ENCODE results near the gene SLC1A2. TPM values are rescaled to one million over a fixed set of nuclear protein-coding genes. Genes with fewer than 3 reads are reported as not detected.

Gene SLC1A2
- total RNA-seq, 5 donors from 2014 or later (not counting 1 experiment from before 2014, with no cell fraction given): 0.07 to 0.19 (median 0.12) TPM

- Mint-ChIP-seq H3K4me3 (no peak overlapping the region), H3K36me3 (peaks cover 90% of the 10 kb centered on the region), H3K27me3 (no peaks in the 10 kb centered on the region), H3K27ac (peak overlapping the region; percentile 55 to 80), H3K4me1 (peaks cover 47 to 71% (median 66%) of the 10 kb centered on the region in 3 donors), H3K9me3 (peaks cover 4 to 18% (median 12%) of the 10 kb centered on the region in 3 donors)
- ChIA-PET CTCF (no interaction called here), POLR2A (interaction anchor here in 1 of 2 donors (0.7 kb wide), 1 partner anchor 38 kb away, joined by 3 read pairs; no protein-coding TSS in a partner anchor)
- no peak for ATAC-seq (replicated peaks in 1 of 4)
- H3K9me3 ChIP-seq: peaks cover 6% of the 10 kb centered on the region
- no peak for DNase-seq
- WGBS (ENCODE audit: insufficient coverage): 83% methylated on average over 1 of the region's 10 CpGs
- no peaks in the 10 kb centered on the region for H3K27me3 ChIP-seq (replicated peaks in 1 of 2; ENCODE audit: control insufficient read depth in 2 of 2, extremely low read depth in 1 of 2, insufficient read depth in 2 of 2, low read length in 1 of 2)
- H3K36me3 ChIP-seq (ENCODE audit: control insufficient read depth in 2 of 2, extremely low read depth in 1 of 2, insufficient read depth in 1 of 2, low read length in 1 of 2): peaks cover 8 to 78% of the 10 kb centered on the region in 2 donors
- no peak overlapping the region for H3K27ac ChIP-seq (ENCODE audit: low read length)
- H3K4me3 ChIP-seq (ENCODE audit: control insufficient read depth in 1 of 2, extremely low read depth in 1 of 2, low read length in 1 of 2): no peak overlapping the region
- H3K4me1 ChIP-seq (ENCODE audit: control insufficient read depth in 1 of 2, extremely low read depth in 1 of 2, insufficient read depth in 2 of 2, low read length in 2 of 2): peaks cover 0 to 5% of the 10 kb centered on the region in 2 experiments
Measured at GRCh38 chr11:35207471-35208403, 211.6 kb downstream of the SLC1A2 start.

- Mint-ChIP-seq H3K27me3 (no peaks in the 10 kb centered on the region), H3K9me3 (peaks cover 4 to 18% (median 12%) of the 10 kb centered on the region in 3 donors), H3K4me1 (peaks cover 53 to 71% (median 67%) of the 10 kb centered on the region in 3 donors), H3K36me3 (peaks cover 92% of the 10 kb centered on the region), H3K27ac (peak overlapping the region; percentile 78 to 80), H3K4me3 (no peak overlapping the region)
- 100% methylated on average over 1 of the region's 1 CpG for WGBS (ENCODE audit: insufficient coverage)
- ChIA-PET POLR2A (no interaction called here), CTCF (interaction anchor here in 1 of 2 donors (0.6 kb wide), 1 partner anchor 147 kb away, joined by 4 read pairs; no protein-coding TSS in a partner anchor)
- Histone ChIP-seq H3K4me3 (ENCODE audit: control insufficient read depth in 1 of 2, extremely low read depth in 1 of 2, low read length in 1 of 2) (no peak overlapping the region), H3K4me1 (ENCODE audit: control insufficient read depth in 1 of 2, extremely low read depth in 1 of 2, insufficient read depth in 2 of 2, low read length in 2 of 2) (peaks cover 0 to 2% of the 10 kb centered on the region in 2 experiments), H3K9me3 (peaks cover 6% of the 10 kb centered on the region), H3K27ac (ENCODE audit: low read length) (no peak overlapping the region), H3K36me3 (ENCODE audit: control insufficient read depth in 2 of 2, extremely low read depth in 1 of 2, insufficient read depth in 1 of 2, low read length in 1 of 2) (peaks cover 11 to 86% of the 10 kb centered on the region in 2 donors), H3K27me3 (replicated peaks in 1 of 2; ENCODE audit: control insufficient read depth in 2 of 2, extremely low read depth in 1 of 2, insufficient read depth in 2 of 2, low read length in 1 of 2) (no peaks in the 10 kb centered on the region)
- ATAC-seq (replicated peaks in 1 of 4) (no peak), DNase-seq (no peak)
Measured at GRCh38 chr11:35206616-35207015, 212.7 kb downstream of the SLC1A2 start.

GRCh38 chr11:35204614-35205013, 214.7 kb downstream of the SLC1A2 start:
- Mint-ChIP-seq H3K4me1 (peaks cover 54 to 76% (median 69%) of the 10 kb centered on the region in 3 donors), H3K27ac (peak overlapping the region; percentile 7 to 75), H3K9me3 (peaks cover 4 to 8% (median 5%) of the 10 kb centered on the region in 3 donors), H3K36me3 (peaks cover 93% of the 10 kb centered on the region), H3K27me3 (no peaks in the 10 kb centered on the region), H3K4me3 (no peak overlapping the region)
- ChIA-PET POLR2A (no interaction called here), CTCF (interaction anchor here in 1 of 2 donors (0.6 to 0.9 kb wide), 2 partner anchors 9 to 51 kb away, joined by 3 read pairs; no protein-coding TSS in a partner anchor)
- Histone ChIP-seq H3K4me3 (ENCODE audit: control insufficient read depth in 1 of 2, extremely low read depth in 1 of 2, low read length in 1 of 2) (no peak overlapping the region), H3K9me3 (peaks cover 3% of the 10 kb centered on the region), H3K27me3 (replicated peaks in 1 of 2; ENCODE audit: control insufficient read depth in 2 of 2, extremely low read depth in 1 of 2, insufficient read depth in 2 of 2, low read length in 1 of 2) (no peaks in the 10 kb centered on the region), H3K4me1 (ENCODE audit: control insufficient read depth in 1 of 2, extremely low read depth in 1 of 2, insufficient read depth in 2 of 2, low read length in 2 of 2) (peaks cover 0 to 2% of the 10 kb centered on the region in 2 experiments), H3K36me3 (ENCODE audit: control insufficient read depth in 2 of 2, extremely low read depth in 1 of 2, insufficient read depth in 1 of 2, low read length in 1 of 2) (peaks cover 6 to 90% of the 10 kb centered on the region in 2 donors), H3K27ac (ENCODE audit: low read length) (no peak overlapping the region)
- WGBS (ENCODE audit: insufficient coverage): 96% methylated on average over 4 of the region's 5 CpGs
- ATAC-seq (replicated peaks in 1 of 4) (no peak), DNase-seq (no peak)

Other genes with a start within 250 kb of the SLC1A2 start
- under 1 TPM in 1 of 5 donors, not detected in 4; 0.20 TPM for gene PAMR1, start 106.1 kb upstream of the SLC1A2 start, total RNA-seq
- gene FJX1, start 198.9 kb upstream of the SLC1A2 start, total RNA-seq: under 1 TPM in 1 of 5 donors, not detected in 4; 0.23 TPM
- 10 to 100 TPM; 39.8 to 58.4 (median 51.7) TPM for gene TRIM44, start 243.2 kb upstream of the SLC1A2 start, total RNA-seq

All from T-cell (primary cell).